SK-N-SH (cell line): ENCODE data around the gene CMTM8.

ENCODE experiments used
- CTCF ChIP-seq: fragments of 200-600 bp; sonication (generic); IDR thresholded peaks from 2 replicates; pipeline ENCODE4 v1.6.1; 2017; ENCODE audit warnings: antibody characterized with exemption, mild to moderate bottlenecking, moderate library complexity
- EP300 ChIP-seq, 2 experiments: IDR thresholded peaks; 2 replicates each; pipeline versions ENCODE4 v1.4.0 to v1.6.1; 2012; ENCODE audit warnings: borderline replicate concordance in 1 of 2, low read depth in 1 of 2, low read length in 1 of 2
- EZH2phosphoT487 ChIP-seq: fragments of 200-600 bp; sonication (generic); IDR thresholded peaks from 2 replicates; pipeline ENCODE4 v1.6.1; 2017; ENCODE audit warnings: low read depth, mixed run types, mild to moderate bottlenecking, antibody characterized with exemption, moderate library complexity, borderline replicate concordance
- POLR2AphosphoS5 ChIP-seq: IDR thresholded peaks from 2 replicates; pipeline ENCODE4 v1.6.1; 2012; ENCODE audit warnings: low read depth, low read length
- YY1 ChIP-seq: IDR thresholded peaks from 2 replicates; pipeline ENCODE4 v1.4.0; 2012; ENCODE audit warnings: low read depth, mild to moderate bottlenecking

DNA sequence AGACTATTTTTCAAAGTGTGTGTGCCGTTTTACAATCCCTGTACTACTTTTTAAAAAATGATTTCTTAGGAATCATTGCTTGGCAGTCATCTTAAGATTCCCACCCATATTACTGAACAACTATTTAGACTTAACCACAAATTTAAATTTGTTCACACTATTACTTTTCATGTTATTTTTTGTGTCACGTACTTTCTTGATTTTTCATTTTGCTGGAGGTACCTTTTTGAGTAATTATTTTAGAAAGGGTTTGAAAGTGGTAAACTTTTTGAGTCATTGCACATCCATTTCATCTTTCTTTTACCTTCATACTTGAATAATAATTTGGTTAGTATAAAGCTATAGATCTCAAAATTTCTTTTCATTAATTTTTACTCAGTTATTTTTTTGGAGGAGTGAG lies 16.9 kb downstream of the CMTM8 start:
- no peak for TF ChIP-seq CTCF
- no peak for TF ChIP-seq POLR2AphosphoS5
- no peak for TF ChIP-seq EP300 (IDR thresholded peaks at IDR 0.05; ENCODE audit: borderline replicate concordance in 1 of 2, low read depth in 1 of 2, low read length in 1 of 2)
- no peak for TF ChIP-seq YY1
- TF ChIP-seq EZH2phosphoT487 = no peak
